BE2C (cell line): Measurements from ENCODE around the gene AMBRA1.
A peak's percentile ranks its signal among the peaks of the same experiment; 100 is the strongest.

Experiments
- DNase-seq: peaks from one replicate; pipeline ENCODE4 v3.0.0-alpha.2; 2020
- H3K27me3 ChIP-seq: fragments of 250-450 bp; sonication (Bioruptor Pico); 2 replicates; pipeline ENCODE4 v1.5.1; 2020; ENCODE audit warnings: mild to moderate bottlenecking
- H3K36me3 ChIP-seq: fragments of 250-450 bp; sonication (Bioruptor Pico); 2 replicates; pipeline ENCODE4 v1.5.1; 2020; ENCODE audit warnings: mild to moderate bottlenecking
- H3K4me1 ChIP-seq: fragments of 250-450 bp; sonication (Bioruptor Pico); 2 replicates; pipeline ENCODE4 v1.5.1; 2020
- H3K4me3 ChIP-seq: 2 replicates; pipeline ENCODE4 v1.5.1; 2011; ENCODE audit warnings: low read depth, low read length
- H3K9me3 ChIP-seq: fragments of 250-450 bp; sonication (Bioruptor Pico); 2 replicates; pipeline ENCODE4 v1.5.1; 2020
- TF ChIP-seq, protein P1 (sequence below): IDR thresholded peaks from 2 replicates; pipeline ENCODE4 v1.5.1; 2012; ENCODE audit warnings: mild to moderate bottlenecking, low read depth, low read length

Gene AMBRA1

DNA sequence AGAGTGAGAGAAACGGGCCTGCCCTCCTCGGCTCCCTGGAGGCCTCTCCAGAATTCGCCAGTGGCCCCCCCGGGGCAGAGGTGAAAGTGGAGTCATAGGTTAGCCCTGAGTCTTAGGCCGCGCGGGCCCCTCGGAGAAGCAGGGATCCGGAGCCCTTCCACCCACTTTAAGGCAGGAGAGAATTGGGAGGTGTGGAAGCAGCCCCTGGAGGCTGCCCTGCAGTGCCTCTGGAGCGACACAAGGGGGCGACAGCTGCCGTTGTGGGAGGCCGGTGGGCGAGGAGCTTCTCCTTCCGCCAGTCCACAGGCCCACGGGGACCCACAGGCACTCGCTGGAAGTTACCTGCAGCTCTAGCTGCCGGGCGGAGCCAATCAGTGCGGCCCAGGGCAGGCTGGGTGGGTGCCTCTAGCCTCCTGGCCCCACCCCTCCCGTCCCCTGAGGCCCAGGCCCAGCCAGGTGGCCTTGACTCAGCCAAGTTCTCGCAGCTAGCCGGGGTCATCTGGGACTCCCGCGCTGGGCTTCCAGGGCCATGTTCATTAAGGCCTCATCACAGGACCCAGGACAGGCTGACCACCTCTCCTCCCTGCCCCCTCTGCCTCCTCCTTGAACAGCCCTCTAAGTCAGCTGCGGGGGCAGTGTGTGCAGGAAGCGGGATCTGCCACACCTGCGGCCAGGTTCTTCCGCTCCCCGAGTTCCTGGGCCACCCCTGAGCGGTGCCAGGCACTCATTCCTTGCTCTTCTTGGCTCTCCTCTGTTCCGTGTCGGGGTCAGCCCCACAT is 241.6 kb downstream of the AMBRA1 start:
- Histone ChIP-seq H3K4me1 (peaks cover 2% of the 10 kb centered on the region; the same call in 1 of the 2 replicates), H3K36me3 (no peaks in the 10 kb centered on the region), H3K27me3 (no peaks in the 10 kb centered on the region), H3K9me3 (no peaks in the 10 kb centered on the region), H3K4me3 (no peak overlapping the region)
- DNase-seq = peak; percentile 53
- TF ChIP-seq, protein P1, sequence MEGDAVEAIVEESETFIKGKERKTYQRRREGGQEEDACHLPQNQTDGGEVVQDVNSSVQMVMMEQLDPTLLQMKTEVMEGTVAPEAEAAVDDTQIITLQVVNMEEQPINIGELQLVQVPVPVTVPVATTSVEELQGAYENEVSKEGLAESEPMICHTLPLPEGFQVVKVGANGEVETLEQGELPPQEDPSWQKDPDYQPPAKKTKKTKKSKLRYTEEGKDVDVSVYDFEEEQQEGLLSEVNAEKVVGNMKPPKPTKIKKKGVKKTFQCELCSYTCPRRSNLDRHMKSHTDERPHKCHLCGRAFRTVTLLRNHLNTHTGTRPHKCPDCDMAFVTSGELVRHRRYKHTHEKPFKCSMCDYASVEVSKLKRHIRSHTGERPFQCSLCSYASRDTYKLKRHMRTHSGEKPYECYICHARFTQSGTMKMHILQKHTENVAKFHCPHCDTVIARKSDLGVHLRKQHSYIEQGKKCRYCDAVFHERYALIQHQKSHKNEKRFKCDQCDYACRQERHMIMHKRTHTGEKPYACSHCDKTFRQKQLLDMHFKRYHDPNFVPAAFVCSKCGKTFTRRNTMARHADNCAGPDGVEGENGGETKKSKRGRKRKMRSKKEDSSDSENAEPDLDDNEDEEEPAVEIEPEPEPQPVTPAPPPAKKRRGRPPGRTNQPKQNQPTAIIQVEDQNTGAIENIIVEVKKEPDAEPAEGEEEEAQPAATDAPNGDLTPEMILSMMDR = peak; percentile 70

DNA sequence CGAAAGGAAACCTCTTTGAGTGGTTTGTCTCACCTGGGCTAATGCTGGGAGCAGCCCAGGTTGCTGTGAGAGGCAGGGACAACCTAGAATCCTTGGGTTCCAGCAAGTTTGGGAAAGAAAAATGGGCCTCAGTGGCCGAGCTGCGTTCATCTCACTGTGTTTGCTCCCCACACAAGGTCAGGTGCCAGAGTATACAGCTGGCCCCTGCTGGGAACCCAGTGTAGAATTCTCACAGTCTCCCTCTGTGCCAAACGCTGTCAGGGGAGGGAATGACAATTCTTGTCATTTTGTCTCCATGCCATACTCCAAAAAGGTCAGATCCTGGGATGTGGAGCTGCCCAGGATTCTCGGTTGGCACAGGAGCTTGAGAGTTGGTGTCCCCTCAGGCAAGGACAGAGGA is 242.2 kb downstream of the AMBRA1 start:
- no peak for DNase-seq
- TF ChIP-seq, protein P1 = no peak
- Histone ChIP-seq H3K36me3 (no peaks in the 10 kb centered on the region), H3K9me3 (no peaks in the 10 kb centered on the region), H3K4me3 (no peak overlapping the region), H3K4me1 (peaks cover 2% of the 10 kb centered on the region; the same call in 1 of the 2 replicates), H3K27me3 (no peaks in the 10 kb centered on the region)

DNA sequence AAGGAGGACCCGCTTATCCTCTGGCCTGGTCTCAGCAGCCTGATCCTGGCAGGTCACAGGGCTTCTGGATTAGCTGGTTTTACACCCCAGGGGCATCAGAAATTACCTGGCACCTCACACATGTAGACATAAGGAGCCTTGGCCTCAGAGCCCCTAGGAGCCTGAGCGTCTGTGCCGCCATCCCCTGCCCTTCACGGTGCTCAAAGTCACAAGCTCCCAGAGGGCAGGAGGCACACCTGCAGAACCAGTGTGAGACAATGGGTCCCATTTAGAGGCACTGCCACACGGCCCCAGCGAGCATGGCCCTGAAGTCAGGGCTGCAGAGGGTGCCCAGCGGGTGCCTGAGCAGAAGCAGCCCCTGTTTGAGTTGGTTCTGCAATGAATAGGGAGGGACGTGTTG is 242.7 kb downstream of the AMBRA1 start:
- H3K36me3 ChIP-seq = no peaks in the 10 kb centered on the region
- TF ChIP-seq, protein P1 = no peak
- H3K4me3 ChIP-seq = no peak overlapping the region
- no peaks in the 10 kb centered on the region for H3K27me3 ChIP-seq
- no peak for DNase-seq
- no peaks in the 10 kb centered on the region for H3K9me3 ChIP-seq
- H3K4me1 ChIP-seq = peaks cover 2% of the 10 kb centered on the region; the same call in 1 of the 2 replicates

DNA sequence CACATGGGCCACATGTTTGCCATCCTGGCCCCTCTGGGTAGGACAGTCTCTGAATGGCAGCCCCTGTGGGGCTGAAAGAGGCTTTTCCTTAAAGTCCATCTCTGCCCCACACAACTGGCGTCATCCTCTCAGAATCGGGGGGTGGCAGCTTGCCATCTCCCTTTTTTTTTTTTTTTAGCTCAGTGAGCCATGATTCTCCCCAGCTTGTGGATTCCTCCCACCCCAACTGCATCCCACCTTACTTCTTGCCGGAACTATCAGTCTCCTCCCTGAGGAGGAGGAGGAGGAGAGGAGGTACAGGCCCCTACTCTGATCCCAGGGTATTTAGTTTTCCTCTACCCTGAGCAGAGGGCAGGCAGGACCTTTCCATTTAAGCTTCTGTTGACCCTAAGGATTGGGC is 243.1 kb downstream of the AMBRA1 start:
- H3K27me3 ChIP-seq = no peaks in the 10 kb centered on the region
- no peak for DNase-seq
- no peaks in the 10 kb centered on the region for H3K9me3 ChIP-seq
- H3K4me1 ChIP-seq = peaks cover 2% of the 10 kb centered on the region; the same call in 1 of the 2 replicates
- H3K4me3 ChIP-seq = no peak overlapping the region
- TF ChIP-seq, protein P1 = no peak
- H3K36me3 ChIP-seq = no peaks in the 10 kb centered on the region

DNA sequence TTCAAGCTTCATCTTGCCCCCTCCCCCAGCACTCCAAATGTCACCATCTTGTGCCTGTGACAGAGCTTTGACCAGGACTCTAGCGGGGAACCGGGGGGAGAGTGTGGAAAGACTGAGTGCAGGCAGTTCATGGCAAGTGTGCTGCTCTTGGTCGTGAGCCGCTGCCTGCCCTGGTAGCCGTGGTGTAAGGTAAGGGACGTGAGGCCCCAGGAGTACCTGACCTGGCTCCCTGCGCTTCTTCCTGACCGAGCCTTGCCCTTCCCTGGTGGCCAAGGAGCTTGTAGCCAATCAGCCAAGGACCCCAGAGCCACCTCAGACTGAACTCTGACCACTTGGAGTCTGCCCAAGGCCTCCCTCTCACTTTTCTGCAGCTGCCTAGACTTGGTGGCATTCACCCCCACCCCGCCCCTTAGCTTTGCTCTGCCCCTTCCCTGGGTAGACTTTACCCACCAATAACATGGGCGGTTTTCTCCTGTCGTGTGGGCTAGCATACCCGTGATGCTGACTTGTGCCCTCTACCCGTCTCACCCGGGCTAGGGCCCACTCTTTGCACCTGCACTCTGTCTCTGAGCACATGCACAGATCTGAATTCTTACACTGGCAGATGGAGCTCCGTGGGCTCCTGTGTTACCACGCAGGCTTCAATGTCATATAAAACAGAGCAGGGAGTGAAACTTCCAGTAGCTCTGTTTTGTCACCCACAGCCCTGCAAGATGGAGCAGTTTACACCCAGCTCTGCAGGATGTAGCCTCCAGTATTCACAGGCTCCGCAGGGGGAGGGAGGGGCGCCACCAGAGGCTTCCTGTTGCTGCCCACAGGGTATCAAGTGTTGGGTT is 245.0 kb downstream of the AMBRA1 start:
- TF ChIP-seq, protein P1 = no peak
- peaks cover 2% of the 10 kb centered on the region; the same call in 1 of the 2 replicates for H3K4me1 ChIP-seq
- H3K36me3 ChIP-seq = no peaks in the 10 kb centered on the region
- H3K9me3 ChIP-seq = no peaks in the 10 kb centered on the region
- peak overlapping the region; percentile 67 for H3K4me3 ChIP-seq
- no peak for DNase-seq
- no peaks in the 10 kb centered on the region for H3K27me3 ChIP-seq
